Neural crest cell (in vitro differentiated cells): Measurements from ENCODE around the gene CST3. TPM values are rescaled to one million over a fixed set of nuclear protein-coding genes. Genes with fewer than 3 reads are reported as not detected.
"Not testable (repeated sequence)": the region's sequence is repeated elsewhere in the genome, so short reads cannot be mapped to it uniquely, and the experiment has no call there.

Source experiments
- DNase-seq: peaks from one replicate; pipeline ENCODE4 v3.0.0; 2021; ENCODE audit warnings: low read depth, mixed read lengths, low spot score
- H3K27ac Mint-ChIP-seq: one replicate; pipeline ENCODE4 v1.8.0; 2021; ENCODE audit warnings: mild to moderate bottlenecking, mixed read lengths; ENCODE audit not compliant: unreplicated experiment
- H3K27me3 Mint-ChIP-seq: 2 replicates; pipeline ENCODE4 v1.8.0; 2021; ENCODE audit warnings: low read depth, mild to moderate bottlenecking, mixed read lengths
- H3K36me3 Mint-ChIP-seq: 2 replicates; pipeline ENCODE4 v1.8.0; 2021; ENCODE audit warnings: low read depth, mild to moderate bottlenecking, mixed read lengths
- H3K4me1 Mint-ChIP-seq: 2 replicates; pipeline ENCODE4 v1.8.0; 2021; ENCODE audit warnings: mixed read lengths
- H3K4me3 Mint-ChIP-seq: one replicate; pipeline ENCODE4 v1.8.0; 2021; ENCODE audit warnings: mild to moderate bottlenecking, mixed read lengths
- H3K9me3 Mint-ChIP-seq: 2 replicates; pipeline ENCODE4 v1.8.0; 2021; ENCODE audit warnings: mixed read lengths
- CTCF ChIP-seq: fragments of 200-600 bp; sonication (generic); conservative IDR thresholded peaks from 2 replicates; pipeline ENCODE4 v1.5.0; 2021; ENCODE audit warnings: antibody characterized with exemption, mild to moderate bottlenecking
- long read RNA-seq: library from polyadenylated mRNA; unstranded; transcript quantifications from one replicate; pipeline ENCODE4 v2.0.0, GENCODE V29; 2020
- total RNA-seq: library from RNA; stranded (reverse); gene quantifications from 2 replicates; pipeline ENCODE4 v1.2.1, GENCODE V29; 2021

CST3 gene
- total RNA-seq: 145 and 146 TPM in 2 replicates
- long read RNA-seq, transcript CST3-201 (3 exons, 873 nt): major isoform, 5 of 7 reads
- long read RNA-seq, partial matches to known transcripts: 0 of 7 reads
- long read RNA-seq, other reads (novel, unspliced or antisense): 2 of 7 reads

- Mint-ChIP-seq H3K36me3 (no peaks in the 10 kb centered on the region), H3K4me3 (peak within 1 kb of the TSS; percentile 97), H3K9me3 (no peaks in the 10 kb centered on the region), H3K27ac (peak within 1 kb of the TSS; percentile 95), H3K27me3 (no peaks in the 10 kb centered on the region), H3K4me1 (peaks cover 25% of the 10 kb centered on the region)
- DNase-seq: peak; percentile 63
- TF ChIP-seq CTCF: no peak
These were observed at the start of gene CST3 for GRCh38 chr20:23637282-23638221. TSS of gene CST3 (minus strand) at chr20:23637955. CDS start at chr20:23637862, 93 bp downstream.

- Mint-ChIP-seq H3K9me3 (no peaks in the 10 kb centered on the region), H3K4me1 (no peaks in the 10 kb centered on the region), H3K36me3 (no peaks in the 10 kb centered on the region), H3K27ac (no peak overlapping the region), H3K4me3 (no peak overlapping the region), H3K27me3 (no peaks in the 10 kb centered on the region)
- DNase-seq: no peak
- TF ChIP-seq CTCF: no peak
These were observed 48.4 kb upstream of the CST3 start for GRCh38 chr20:23686046-23686750.

GRCh38 chr20:23685529-23685896, 47.8 kb upstream of the CST3 start:
- H3K27ac Mint-ChIP-seq: peak overlapping the region; percentile 12
- not testable (repeated sequence) for H3K4me3 Mint-ChIP-seq, H3K36me3 Mint-ChIP-seq, H3K27me3 Mint-ChIP-seq, DNase-seq, H3K4me1 Mint-ChIP-seq, H3K9me3 Mint-ChIP-seq

GRCh38 chr20:23684261-23684660, 46.5 kb upstream of the CST3 start:
- Mint-ChIP-seq H3K27me3 (peaks cover 5% of the 10 kb centered on the region), H3K36me3 (no peaks in the 10 kb centered on the region), H3K27ac (no peak overlapping the region), H3K9me3 (peaks cover 2% of the 10 kb centered on the region), H3K4me3 (no peak overlapping the region), H3K4me1 (no peaks in the 10 kb centered on the region)
- DNase-seq: no peak
- TF ChIP-seq CTCF: no peak

- H3K36me3 Mint-ChIP-seq: no peaks in the 10 kb centered on the region
- H3K27ac Mint-ChIP-seq: no peak overlapping the region
- H3K4me1 Mint-ChIP-seq: no peaks in the 10 kb centered on the region
- no peak for TF ChIP-seq CTCF
- H3K4me3 Mint-ChIP-seq: no peak overlapping the region
- peaks cover 8% of the 10 kb centered on the region for H3K27me3 Mint-ChIP-seq
- H3K9me3 Mint-ChIP-seq: peaks cover 2% of the 10 kb centered on the region
- no peak for DNase-seq
These were observed 46.1 kb upstream of the CST3 start for GRCh38 chr20:23683807-23684206.
